DOHH2 (cell line): Measurements from ENCODE around the gene RFPL2.

Source experiments
- CTCF ChIP-seq: fragments of 200-600 bp; sonication (generic); IDR thresholded peaks from one replicate; pipeline ENCODE4 v1.5.1; 2014; ENCODE audit warnings: antibody characterized with exemption, mild to moderate bottlenecking, low read depth, low read length; ENCODE audit not compliant: poor library complexity, severe bottlenecking
- EZH2phosphoT487 ChIP-seq: fragments of 200-600 bp; sonication (generic); IDR thresholded peaks from 2 replicates; pipeline ENCODE4 v1.6.1; 2017; ENCODE audit warnings: borderline replicate concordance, mild to moderate bottlenecking, antibody characterized with exemption, low read length, moderate library complexity, mixed read lengths

- TF ChIP-seq CTCF (no peak), EZH2phosphoT487 (no peak)
Observed at GRCh38 chr22:32218470-32218869, 13.6 kb upstream of the RFPL2 start.
